HEK293T (cell line): ENCODE data around the gene JCHAIN.

Experiments used
- CTCF ChIA-PET: fragments of 350-600 bp; formaldehyde crosslinking; extraction: SDS; loops from one replicate; lab custom pipeline; 2021; ENCODE audit warnings: antibody characterized with exemption, inconsistent platforms; lab: Yijun Ruan, JAX
- POLR2A ChIA-PET: fragments of 350-600 bp; formaldehyde crosslinking; extraction: SDS; loops from one replicate; lab custom pipeline; 2020; ENCODE audit warnings: antibody characterized with exemption, inconsistent platforms; lab: Yijun Ruan, JAX
- DNase-seq: peaks from one replicate; pipeline ENCODE4 v3.0.0; 2012; ENCODE audit warnings: mixed read lengths; ENCODE audit errors: extremely low spot score
- ARNT ChIP-seq: fragments of 450-650 bp; IDR thresholded peaks from 2 replicates; pipeline ENCODE4 v1.6.1; 2017; ENCODE audit warnings: mild to moderate bottlenecking
- BHLHE40 ChIP-seq: fragments of 450-650 bp; IDR thresholded peaks from 2 replicates; pipeline ENCODE4 v1.6.1; 2016; ENCODE audit warnings: mild to moderate bottlenecking, moderate library complexity, borderline replicate concordance
- CTBP1 ChIP-seq: fragments of 450-650 bp; IDR thresholded peaks from 2 replicates; pipeline ENCODE4 v1.6.1; 2016; ENCODE audit warnings: borderline replicate concordance
- ELF4 ChIP-seq: fragments of 450-650 bp; IDR thresholded peaks from 2 replicates; pipeline ENCODE4 v1.6.1; 2017; ENCODE audit warnings: antibody characterized with exemption
- FOXA1 ChIP-seq: fragments of 450-650 bp; IDR thresholded peaks from 2 replicates; pipeline ENCODE4 v1.6.1; 2016; ENCODE audit warnings: mild to moderate bottlenecking
- FOXK2 ChIP-seq: fragments of 450-650 bp; IDR thresholded peaks from 2 replicates; pipeline ENCODE4 v1.6.1; 2016; ENCODE audit warnings: mild to moderate bottlenecking
- FOXM1 ChIP-seq: fragments of 450-650 bp; IDR thresholded peaks from 2 replicates; pipeline ENCODE4 v1.6.1; 2017; ENCODE audit warnings: mild to moderate bottlenecking, borderline replicate concordance
- HDGF ChIP-seq: fragments of 450-650 bp; IDR thresholded peaks from 2 replicates; pipeline ENCODE4 v1.6.1; 2017; ENCODE audit warnings: antibody characterized with exemption, borderline replicate concordance
- L3MBTL2 ChIP-seq: fragments of 450-650 bp; conservative IDR thresholded peaks from 2 replicates; pipeline ENCODE4 v1.6.1; 2016; ENCODE audit warnings: mild to moderate bottlenecking
- LEF1 ChIP-seq: fragments of 450-650 bp; IDR thresholded peaks from 2 replicates; pipeline ENCODE4 v1.6.1; 2017; ENCODE audit warnings: mild to moderate bottlenecking, borderline replicate concordance
- NFRKB ChIP-seq: fragments of 450-650 bp; IDR thresholded peaks from 2 replicates; pipeline ENCODE4 v1.6.1; 2016; ENCODE audit warnings: mild to moderate bottlenecking, moderate library complexity
- PKNOX1 ChIP-seq: fragments of 450-650 bp; IDR thresholded peaks from 2 replicates; pipeline ENCODE4 v1.6.1; 2016
- SP1 ChIP-seq: fragments of 450-650 bp; IDR thresholded peaks from 2 replicates; pipeline ENCODE4 v1.6.1; 2017
- SUZ12 ChIP-seq: fragments of 450-650 bp; IDR thresholded peaks from 2 replicates; pipeline ENCODE4 v1.6.1; 2016; ENCODE audit warnings: mild to moderate bottlenecking
- TARDBP ChIP-seq: fragments of 450-650 bp; IDR thresholded peaks from 2 replicates; pipeline ENCODE4 v1.6.1; 2016
- ZNF384 ChIP-seq: fragments of 450-650 bp; IDR thresholded peaks from 2 replicates; pipeline ENCODE4 v1.6.1; 2016

JCHAIN gene

GRCh38 chr4:70619288-70619687, 47.0 kb downstream of the JCHAIN start:
- ChIA-PET CTCF (no interaction called here), POLR2A (no interaction called here)
- no peak for DNase-seq
- TF ChIP-seq PKNOX1 (no peak), ELF4 (no peak), FOXK2 (no peak), BHLHE40 (no peak), TARDBP (no peak), ARNT (no peak), HDGF (no peak), FOXM1 (no peak), NFRKB (no peak)

- no peak for TF ChIP-seq CTBP1
- TF ChIP-seq BHLHE40: no peak
- no peak for TF ChIP-seq ARNT
- TF ChIP-seq HDGF: no peak
- no peak for TF ChIP-seq LEF1
- no peak for TF ChIP-seq L3MBTL2
- no peak for TF ChIP-seq SP1
- no peak for TF ChIP-seq ZNF384
- TF ChIP-seq FOXK2: no peak
- TF ChIP-seq PKNOX1: no peak
- TF ChIP-seq ELF4: no peak
- TF ChIP-seq NFRKB: no peak
- ChIA-PET POLR2A (interaction anchor here (0.7 kb wide), 1 partner anchor 13 kb away, joined by 3 read pairs; no protein-coding TSS in a partner anchor), CTCF (interaction anchor here (1.0 kb wide), 1 partner anchor 570 kb away, joined by 5 read pairs; no protein-coding TSS in a partner anchor)
- no peak for DNase-seq
These were observed 52.1 kb downstream of the JCHAIN start for GRCh38 chr4:70614184-70614555.

- POLR2A ChIA-PET: interaction anchor here (0.7 kb wide), 1 partner anchor 12 kb away, joined by 3 read pairs; no protein-coding TSS in a partner anchor
- CTCF ChIA-PET: interaction anchor here (1.0 kb wide), 1 partner anchor 571 kb away, joined by 5 read pairs; no protein-coding TSS in a partner anchor
- no peak for DNase-seq
- TF ChIP-seq TARDBP (no peak), SUZ12 (no peak), L3MBTL2 (no peak), FOXK2 (no peak), HDGF (no peak), BHLHE40 (no peak), ELF4 (no peak)
These were observed 52.8 kb downstream of the JCHAIN start for GRCh38 chr4:70613306-70614183.

GRCh38 chr4:70608324-70608723, 58.0 kb downstream of the JCHAIN start:
- TF ChIP-seq SP1 (no peak), FOXA1 (no peak), ZNF384 (no peak), HDGF (no peak), PKNOX1 (no peak), NFRKB (no peak), TARDBP (no peak)
- POLR2A ChIA-PET: no interaction called here
- no peak for DNase-seq
- CTCF ChIA-PET: no interaction called here

GRCh38 chr4:70607334-70607853, 58.9 kb downstream of the JCHAIN start:
- no peak for DNase-seq
- ChIA-PET CTCF (no interaction called here), POLR2A (no interaction called here)
- TF ChIP-seq FOXM1 (no peak), SUZ12 (no peak), PKNOX1 (no peak), TARDBP (no peak), L3MBTL2 (no peak), FOXK2 (no peak), CTBP1 (no peak), FOXA1 (no peak), HDGF (no peak)

- ChIA-PET POLR2A (no interaction called here), CTCF (no interaction called here)
- no peak for DNase-seq
- TF ChIP-seq BHLHE40 (no peak), ARNT (no peak), HDGF (no peak), FOXM1 (no peak), L3MBTL2 (no peak), NFRKB (no peak), LEF1 (no peak), ZNF384 (no peak), FOXA1 (no peak), TARDBP (no peak), FOXK2 (no peak), CTBP1 (no peak), ELF4 (no peak), SP1 (no peak)
These were observed 59.8 kb downstream of the JCHAIN start for GRCh38 chr4:70606459-70606858.
